Measurements from ENCODE around the gene ERGIC3.

ERGIC3 gene

DNA sequence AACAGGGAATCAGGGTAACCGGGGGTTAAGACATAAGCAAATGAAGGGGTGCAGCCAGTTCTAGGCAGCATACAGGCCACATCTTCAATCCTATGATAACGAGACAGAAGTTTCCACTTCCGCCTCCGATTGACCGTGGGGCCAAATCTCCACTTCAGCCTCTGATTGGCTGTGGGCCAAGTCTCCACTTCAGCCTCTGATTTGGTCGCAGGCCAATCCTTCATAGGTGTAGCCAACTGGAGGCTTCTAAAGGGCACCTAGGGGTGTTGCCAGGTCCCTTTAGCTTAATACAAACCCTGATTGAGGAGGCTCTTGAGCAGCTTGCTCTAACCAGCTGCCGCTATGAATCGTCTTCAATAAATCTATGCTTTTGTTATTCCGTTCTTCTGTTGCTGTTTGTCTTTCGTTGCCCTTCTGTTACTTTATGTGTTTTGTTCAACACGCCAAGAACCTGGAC, 2.1 kb upstream of the ERGIC3 start:
- H3K9me3 ChIP-seq (ENCODE audit: low read length): no peaks in the 10 kb centered on the region
- H3K36me3 ChIP-seq (ENCODE audit: insufficient read depth, low read length): peaks cover 7% of the 10 kb centered on the region; the same call in 1 of the 2 replicates
- H3K9me2 ChIP-seq (ENCODE audit: low read depth, low read length): no peaks in the 10 kb centered on the region
- no peaks in the 10 kb centered on the region for H3F3A ChIP-seq (ENCODE audit: insufficient read depth, low read length)
- H3K4me1 ChIP-seq (ENCODE audit: insufficient read depth, low read length, severe bottlenecking): peaks cover 27% of the 10 kb centered on the region
- peak overlapping the region; percentile 48 for H3K9ac ChIP-seq (ENCODE audit: low read length)
- no peak overlapping the region for H2AFZ ChIP-seq (ENCODE audit: low read length)
- no peaks in the 10 kb centered on the region for H3K79me2 ChIP-seq (ENCODE audit: insufficient read depth, low read length)
- peak overlapping the region; percentile 69 for H3K4me2 ChIP-seq (ENCODE audit: low read length)
- TF ChIP-seq EZH2 (IDR thresholded peaks at IDR 0.05; ENCODE audit: borderline replicate concordance, low read length) (no peak), CTCF (IDR thresholded peaks at IDR 0.05; ENCODE audit: low read length) (no peak)
- H3K4me3 ChIP-seq (ENCODE audit: low read depth, low read length, poor library complexity, severe bottlenecking): peak overlapping the region; percentile 60
- H3K27ac ChIP-seq (ENCODE audit: low read depth, low read length, poor library complexity, severe bottlenecking): peak overlapping the region; percentile 67
- no peaks in the 10 kb centered on the region for H4K20me1 ChIP-seq (ENCODE audit: insufficient read depth, low read length)
- no peaks in the 10 kb centered on the region for H3K27me3 ChIP-seq (ENCODE audit: insufficient read depth, low read length)

DNA sequence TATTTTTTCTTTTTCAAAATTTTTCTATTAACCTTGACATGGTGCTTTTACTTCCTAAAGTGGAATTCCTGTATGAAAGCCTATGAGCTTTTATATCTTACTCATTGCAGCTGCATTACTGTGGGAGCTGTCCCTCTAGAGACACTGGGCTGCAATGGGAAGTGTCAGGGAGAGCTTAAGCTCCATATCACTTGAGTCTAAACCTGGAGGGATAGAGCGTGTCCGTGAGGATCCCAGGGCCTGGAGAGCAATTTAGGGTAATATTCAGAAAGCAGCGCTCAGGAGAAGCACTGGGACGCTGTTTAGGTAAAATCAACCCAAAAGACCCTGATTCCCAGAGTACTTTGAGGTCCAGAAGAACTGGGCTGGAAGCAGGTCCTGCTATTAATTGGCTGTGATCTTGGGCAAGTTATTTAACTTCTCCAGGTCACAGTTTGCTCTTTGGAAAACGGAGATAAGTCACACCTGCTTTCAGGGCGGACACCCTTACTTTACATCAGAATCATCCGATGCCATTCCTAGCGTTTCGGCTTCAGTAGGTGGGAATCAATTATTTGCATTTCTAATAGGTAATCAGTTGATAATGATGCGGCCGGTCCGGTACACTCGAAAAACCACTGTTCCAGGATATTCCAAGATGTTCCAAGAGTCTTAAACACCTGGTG, 628 bp upstream of the ERGIC3 start:
- peaks cover 27% of the 10 kb centered on the region for H3K4me1 ChIP-seq (ENCODE audit: insufficient read depth, low read length, severe bottlenecking)
- peaks cover 15% of the 10 kb centered on the region; the same call in 1 of the 2 replicates for H3K36me3 ChIP-seq (ENCODE audit: insufficient read depth, low read length)
- H3K4me2 ChIP-seq (ENCODE audit: low read length): peak overlapping the region; percentile 69
- no peaks in the 10 kb centered on the region for H3K9me3 ChIP-seq (ENCODE audit: low read length)
- no peaks in the 10 kb centered on the region for H3K27me3 ChIP-seq (ENCODE audit: insufficient read depth, low read length)
- H3K27ac ChIP-seq (ENCODE audit: low read depth, low read length, poor library complexity, severe bottlenecking): no peak overlapping the region
- peak overlapping the region; percentile 42; the same call in 1 of the 2 replicates for H3K9ac ChIP-seq (ENCODE audit: low read length)
- peak overlapping the region; percentile 82 for H3K4me3 ChIP-seq (ENCODE audit: low read depth, low read length, poor library complexity, severe bottlenecking)
- no peaks in the 10 kb centered on the region for H4K20me1 ChIP-seq (ENCODE audit: insufficient read depth, low read length)
- H2AFZ ChIP-seq (ENCODE audit: low read length): no peak overlapping the region
- no peaks in the 10 kb centered on the region for H3F3A ChIP-seq (ENCODE audit: insufficient read depth, low read length)
- H3K9me2 ChIP-seq (ENCODE audit: low read depth, low read length): no peaks in the 10 kb centered on the region
- TF ChIP-seq EZH2 (IDR thresholded peaks at IDR 0.05; ENCODE audit: borderline replicate concordance, low read length) (no peak), CTCF (IDR thresholded peaks at IDR 0.05; ENCODE audit: low read length) (no peak)
- no peaks in the 10 kb centered on the region for H3K79me2 ChIP-seq (ENCODE audit: insufficient read depth, low read length)

GRCh38 chr20:35542990-35543389, 1.1 kb downstream of the ERGIC3 start:
- TF ChIP-seq CTCF (IDR thresholded peaks at IDR 0.05; ENCODE audit: low read length) (no peak), EZH2 (IDR thresholded peaks at IDR 0.05; ENCODE audit: borderline replicate concordance, low read length) (no peak)
- Histone ChIP-seq H2AFZ (ENCODE audit: low read length) (no peak overlapping the region), H3K4me2 (ENCODE audit: low read length) (peak overlapping the region; percentile 69), H3K36me3 (ENCODE audit: insufficient read depth, low read length) (peaks cover 30% of the 10 kb centered on the region), H3K79me2 (ENCODE audit: insufficient read depth, low read length) (no peaks in the 10 kb centered on the region), H3K27ac (ENCODE audit: low read depth, low read length, poor library complexity, severe bottlenecking) (no peak overlapping the region), H3K27me3 (ENCODE audit: insufficient read depth, low read length) (no peaks in the 10 kb centered on the region), H4K20me1 (ENCODE audit: insufficient read depth, low read length) (no peaks in the 10 kb centered on the region), H3K9me3 (ENCODE audit: low read length) (no peaks in the 10 kb centered on the region), H3K4me3 (ENCODE audit: low read depth, low read length, poor library complexity, severe bottlenecking) (no peak overlapping the region), H3K9ac (ENCODE audit: low read length) (no peak overlapping the region), H3K4me1 (ENCODE audit: insufficient read depth, low read length, severe bottlenecking) (peaks cover 27% of the 10 kb centered on the region), H3F3A (ENCODE audit: insufficient read depth, low read length) (no peaks in the 10 kb centered on the region), H3K9me2 (ENCODE audit: low read depth, low read length) (no peaks in the 10 kb centered on the region)
